IPS DF 6.9 (cell line): ENCODE data around the gene ZSCAN31.

ENCODE experiments used
- DNase-seq: peaks from one replicate; pipeline ENCODE4 v3.0.0-alpha.2; 2013; ENCODE audit warnings: low read depth, low spot score
- H3K27ac ChIP-seq: one replicate; pipeline ENCODE4 v1.5.1; 2013; ENCODE audit warnings: low read length, control low read depth
- H3K27me3 ChIP-seq: 2 replicates; pipeline ENCODE4 v1.6.1; 2013; ENCODE audit warnings: mild to moderate bottlenecking, low read length; ENCODE audit not compliant: control insufficient read depth, insufficient read depth
- H3K36me3 ChIP-seq: 2 replicates; pipeline ENCODE4 v1.6.1; 2013; ENCODE audit warnings: low read length; ENCODE audit not compliant: control insufficient read depth, insufficient read depth
- H3K4me1 ChIP-seq: 2 replicates; pipeline ENCODE4 v1.6.1; 2013; ENCODE audit warnings: low read length; ENCODE audit not compliant: control insufficient read depth, insufficient read depth
- H3K4me3 ChIP-seq: 2 replicates; pipeline ENCODE4 v1.5.1; 2013; ENCODE audit warnings: mild to moderate bottlenecking, low read length
- H3K9me3 ChIP-seq: 2 replicates; pipeline ENCODE4 v1.6.1; 2013; ENCODE audit warnings: low read length, inconsistent platforms; ENCODE audit not compliant: control insufficient read depth, insufficient read depth
- WGBS: extraction: QIAGEN DNeasy Blood & Tissue Kit; methylation state at CpG from one replicate; pipeline ENCODE4 v1.1.7; 2013; ENCODE audit warnings: mixed read lengths, missing lambda C conversion rate; ENCODE audit not compliant: insufficient read length, insufficient coverage; 5-methylcytosine and 5-hydroxymethylcytosine counted together

ZSCAN31 gene

DNA sequence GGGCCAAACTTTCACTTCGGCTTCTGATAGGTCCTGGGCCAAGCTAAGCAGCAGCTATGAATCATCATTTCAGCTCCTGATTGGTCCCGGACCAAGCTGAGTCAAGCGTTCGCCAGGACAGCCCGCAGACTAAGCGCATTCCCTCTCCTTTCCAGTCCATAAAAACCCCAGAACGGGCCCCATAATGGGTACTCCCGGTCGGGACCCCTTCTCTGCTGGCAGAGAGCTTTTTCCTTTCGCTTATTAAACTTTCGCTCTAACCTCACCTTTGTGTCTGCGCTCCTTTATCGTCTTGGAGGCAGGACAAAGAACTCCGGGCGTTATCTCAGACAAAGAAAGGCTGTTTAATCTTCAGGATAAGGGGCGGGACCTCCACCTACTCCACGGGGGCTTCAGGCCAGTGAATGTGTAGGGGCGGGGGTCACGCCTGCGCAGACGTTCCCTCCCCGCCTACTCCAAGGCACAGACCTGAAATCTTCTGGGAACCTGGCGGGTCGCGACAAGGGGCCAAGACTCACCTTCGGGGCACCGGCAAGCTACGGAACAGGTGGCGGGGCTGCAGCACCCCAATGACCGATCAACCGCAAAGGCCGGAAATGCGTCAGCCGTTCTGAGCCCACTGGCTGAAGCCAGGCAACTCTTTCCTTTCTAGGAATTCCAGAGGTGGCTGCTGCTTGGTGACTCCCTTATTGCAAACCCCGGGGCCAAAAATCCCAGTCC is at the start of gene ZSCAN31:
ZSCAN31 (minus strand) TSS at position 585 of the 720 bp plus-strand sequence. CDS start 6,465 bp downstream, outside the sequence.
- Histone ChIP-seq H3K27ac (no peak within 1 kb of the TSS), H3K4me3 (peak within 1 kb of the TSS; percentile 59; the same call in 1 of the 2 replicates), H3K36me3 (no peaks in the 10 kb centered on the region), H3K4me1 (no peaks in the 10 kb centered on the region), H3K27me3 (no peaks in the 10 kb centered on the region), H3K9me3 (no peaks in the 10 kb centered on the region)
- no CpG with 5 or more reads among the region's 35 CpGs for WGBS
- DNase-seq: peak; percentile 96

DNA sequence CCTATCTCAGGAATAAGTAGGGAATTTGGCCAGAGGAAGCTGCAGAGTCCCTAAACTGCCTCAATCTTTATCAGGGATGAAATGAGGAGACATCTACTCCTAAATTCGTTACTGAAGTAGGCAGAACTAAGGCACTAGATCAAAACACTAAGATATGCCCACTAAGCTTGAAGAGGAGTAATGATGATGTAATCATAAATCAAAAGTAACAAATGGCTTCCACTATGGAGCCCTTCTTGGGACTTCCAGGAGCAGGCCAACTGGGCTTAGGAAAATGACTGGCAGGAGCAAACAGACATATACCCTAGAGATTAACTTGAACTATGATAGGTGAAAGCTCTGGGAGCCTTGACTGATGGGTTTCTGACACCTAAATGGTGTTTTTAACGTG is 48.2 kb upstream of the ZSCAN31 start:
- DNase-seq: no peak

DNA sequence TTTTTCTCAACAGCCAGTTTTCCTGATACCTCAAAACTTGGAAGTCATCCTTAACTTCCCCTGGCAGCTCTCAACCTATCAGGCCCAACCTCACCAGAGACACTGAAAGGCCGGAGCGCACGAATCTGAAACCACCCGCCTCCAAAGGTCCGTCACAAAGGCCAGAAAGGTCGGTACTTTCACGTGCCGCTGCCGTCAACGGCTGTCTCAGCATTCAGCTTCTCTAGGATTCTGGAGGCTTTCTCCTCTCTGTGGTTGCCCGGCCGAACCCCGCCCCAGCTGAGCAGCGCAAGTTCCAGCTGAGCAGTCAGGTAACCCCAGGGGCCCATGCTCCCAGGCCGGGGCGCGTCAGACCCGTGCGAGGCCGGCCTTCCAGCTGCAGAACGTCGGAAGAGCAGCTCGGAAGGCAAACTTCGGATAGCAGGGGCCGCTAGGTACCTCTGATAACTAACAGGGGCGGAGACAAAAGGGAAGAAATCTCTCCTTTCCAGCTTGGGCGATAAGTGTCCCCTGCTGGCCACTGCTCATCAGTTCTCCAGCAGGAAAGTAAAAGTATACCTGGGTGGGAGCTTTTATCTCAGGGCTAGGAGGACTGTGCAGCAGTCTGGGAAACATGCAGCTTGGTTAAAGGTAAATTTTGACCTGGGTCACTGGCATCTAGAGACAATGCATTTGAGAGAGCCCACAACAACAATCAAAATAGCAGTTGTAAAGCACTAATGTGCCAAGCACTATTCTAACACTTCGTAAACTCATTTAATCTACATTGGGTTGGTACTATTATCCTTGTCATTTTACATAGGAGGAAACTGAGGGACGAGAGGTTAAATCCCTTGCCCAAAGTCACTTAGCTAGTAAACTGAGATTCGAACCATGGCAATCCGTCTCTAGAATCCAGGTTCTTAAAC is 47.5 kb upstream of the ZSCAN31 start:
- H3K27ac ChIP-seq: no peak overlapping the region
- H3K27me3 ChIP-seq: no peaks in the 10 kb centered on the region
- peak; percentile 79 for DNase-seq
- H3K36me3 ChIP-seq: peaks cover 6% of the 10 kb centered on the region; the same call in 1 of the 2 replicates
- H3K4me1 ChIP-seq: no peaks in the 10 kb centered on the region
- peak overlapping the region; percentile 43; the same call in 1 of the 2 replicates for H3K4me3 ChIP-seq
- H3K9me3 ChIP-seq: no peaks in the 10 kb centered on the region; the same call in 1 of the 2 replicates
- no CpG with 5 or more reads among the region's 31 CpGs for WGBS

More for the DNA sequence above, 48.2 kb upstream of the ZSCAN31 start:
- H3K36me3 ChIP-seq: peaks cover 6% of the 10 kb centered on the region; the same call in 1 of the 2 replicates
- no peaks in the 10 kb centered on the region for H3K27me3 ChIP-seq
- H3K4me1 ChIP-seq: no peaks in the 10 kb centered on the region
- H3K4me3 ChIP-seq: no peak overlapping the region
- WGBS: no CpG with 5 or more reads among the region's 2 CpGs
- H3K9me3 ChIP-seq: no peaks in the 10 kb centered on the region; the same call in 1 of the 2 replicates
- no peak overlapping the region for H3K27ac ChIP-seq

DNA sequence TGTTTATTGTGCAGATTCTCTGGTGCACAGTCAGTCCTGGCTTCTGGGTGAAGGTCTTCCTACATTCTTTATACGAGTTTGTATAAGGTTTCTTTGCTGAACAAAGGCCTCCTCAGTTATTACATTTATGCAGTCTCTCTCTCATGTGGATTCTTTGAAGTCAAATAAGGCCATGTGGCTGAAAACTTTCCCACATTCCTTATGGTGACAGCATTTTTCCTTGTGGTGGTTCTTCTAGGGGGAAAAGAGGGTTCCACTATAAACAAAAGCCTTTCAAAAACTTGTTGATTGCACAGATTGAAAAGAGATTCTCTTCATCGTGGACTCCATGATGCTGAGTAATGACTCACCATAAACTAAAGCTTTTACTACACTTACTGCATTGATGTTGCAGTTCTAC is 44.4 kb upstream of the ZSCAN31 start:
- no peaks in the 10 kb centered on the region for H3K4me1 ChIP-seq
- H3K4me3 ChIP-seq: no peak overlapping the region
- peaks cover 6% of the 10 kb centered on the region; the same call in 1 of the 2 replicates for H3K36me3 ChIP-seq
- H3K27ac ChIP-seq: no peak overlapping the region
- no peaks in the 10 kb centered on the region; the same call in 1 of the 2 replicates for H3K9me3 ChIP-seq
- no peak for DNase-seq
- no CpG with 5 or more reads among the region's 2 CpGs for WGBS
- no peaks in the 10 kb centered on the region for H3K27me3 ChIP-seq

DNA sequence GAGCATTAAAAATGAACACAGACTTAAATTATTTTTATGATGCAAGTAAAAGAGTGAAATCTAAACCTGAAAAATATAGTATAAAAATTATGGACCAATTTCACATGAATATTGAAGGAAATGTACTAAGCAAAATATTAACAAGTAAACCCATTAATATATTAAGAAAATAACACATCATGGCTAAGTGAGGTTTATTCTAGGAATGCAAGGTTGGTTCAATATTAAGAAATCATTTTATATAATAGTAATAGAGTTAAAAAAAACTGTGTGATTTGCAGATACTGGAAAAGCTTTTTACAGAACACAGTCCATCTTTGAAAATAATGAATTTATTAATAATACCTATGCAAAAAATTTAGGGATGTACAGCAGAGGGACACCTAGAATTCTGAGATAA is 42.7 kb upstream of the ZSCAN31 start:
- no peak overlapping the region for H3K27ac ChIP-seq
- H3K36me3 ChIP-seq: peaks cover 6% of the 10 kb centered on the region; the same call in 1 of the 2 replicates
- no peak for DNase-seq

DNA sequence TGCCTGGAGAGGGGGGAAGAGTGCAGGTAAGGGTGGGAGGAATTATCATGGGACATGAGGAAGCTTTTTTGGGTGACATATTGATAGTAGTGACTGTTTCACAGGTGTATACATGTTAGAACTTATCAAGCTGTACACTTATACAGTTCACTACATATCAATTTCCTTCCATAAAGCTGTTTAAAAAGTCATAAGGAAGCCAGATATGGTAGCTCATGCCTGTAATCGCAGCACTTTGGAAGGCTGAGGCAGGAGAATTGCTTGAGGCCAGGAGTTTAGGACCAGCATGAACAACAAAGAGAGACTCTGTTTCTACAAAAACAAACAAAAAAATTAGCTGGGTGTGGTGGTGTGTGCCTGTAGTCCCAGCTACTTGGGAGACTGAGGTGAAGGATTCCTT is 41.9 kb upstream of the ZSCAN31 start:
- Histone ChIP-seq H3K4me1 (no peaks in the 10 kb centered on the region), H3K9me3 (no peaks in the 10 kb centered on the region; the same call in 1 of the 2 replicates), H3K27me3 (no peaks in the 10 kb centered on the region), H3K27ac (no peak overlapping the region), H3K4me3 (no peak overlapping the region), H3K36me3 (peaks cover 6% of the 10 kb centered on the region; the same call in 1 of the 2 replicates)
- DNase-seq: no peak
- no CpG with 5 or more reads among the region's 1 CpG for WGBS

More for the DNA sequence above, 42.7 kb upstream of the ZSCAN31 start:
- H3K27me3 ChIP-seq: no peaks in the 10 kb centered on the region
- no peak overlapping the region for H3K4me3 ChIP-seq
- H3K4me1 ChIP-seq: no peaks in the 10 kb centered on the region
- no peaks in the 10 kb centered on the region; the same call in 1 of the 2 replicates for H3K9me3 ChIP-seq

DNA sequence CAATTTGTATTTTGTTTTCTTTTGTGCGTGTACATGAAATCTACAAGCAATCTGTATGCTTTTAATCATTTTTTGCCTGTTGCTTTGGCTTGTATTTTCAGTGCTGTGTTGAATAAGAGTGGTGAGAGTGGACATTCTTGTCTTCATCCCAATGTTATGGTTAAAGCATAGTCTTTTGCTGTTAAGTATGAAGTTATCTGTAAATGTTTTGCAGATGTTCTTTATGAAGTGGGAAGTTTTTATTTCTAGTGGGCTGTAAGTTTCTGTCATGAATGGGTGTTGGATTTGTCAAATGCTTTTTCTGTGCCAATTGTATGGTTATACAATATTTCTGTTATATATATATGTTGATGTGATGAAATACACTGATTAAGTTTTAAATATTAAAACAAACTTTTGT is 38.0 kb upstream of the ZSCAN31 start:
- no peak overlapping the region for H3K4me3 ChIP-seq
- no peak for DNase-seq
- no peaks in the 10 kb centered on the region for H3K4me1 ChIP-seq
- no peaks in the 10 kb centered on the region for H3K36me3 ChIP-seq
- H3K27me3 ChIP-seq: no peaks in the 10 kb centered on the region
- WGBS: no CpG with 5 or more reads among the region's 1 CpG
- no peaks in the 10 kb centered on the region for H3K9me3 ChIP-seq
- no peak overlapping the region for H3K27ac ChIP-seq

DNA sequence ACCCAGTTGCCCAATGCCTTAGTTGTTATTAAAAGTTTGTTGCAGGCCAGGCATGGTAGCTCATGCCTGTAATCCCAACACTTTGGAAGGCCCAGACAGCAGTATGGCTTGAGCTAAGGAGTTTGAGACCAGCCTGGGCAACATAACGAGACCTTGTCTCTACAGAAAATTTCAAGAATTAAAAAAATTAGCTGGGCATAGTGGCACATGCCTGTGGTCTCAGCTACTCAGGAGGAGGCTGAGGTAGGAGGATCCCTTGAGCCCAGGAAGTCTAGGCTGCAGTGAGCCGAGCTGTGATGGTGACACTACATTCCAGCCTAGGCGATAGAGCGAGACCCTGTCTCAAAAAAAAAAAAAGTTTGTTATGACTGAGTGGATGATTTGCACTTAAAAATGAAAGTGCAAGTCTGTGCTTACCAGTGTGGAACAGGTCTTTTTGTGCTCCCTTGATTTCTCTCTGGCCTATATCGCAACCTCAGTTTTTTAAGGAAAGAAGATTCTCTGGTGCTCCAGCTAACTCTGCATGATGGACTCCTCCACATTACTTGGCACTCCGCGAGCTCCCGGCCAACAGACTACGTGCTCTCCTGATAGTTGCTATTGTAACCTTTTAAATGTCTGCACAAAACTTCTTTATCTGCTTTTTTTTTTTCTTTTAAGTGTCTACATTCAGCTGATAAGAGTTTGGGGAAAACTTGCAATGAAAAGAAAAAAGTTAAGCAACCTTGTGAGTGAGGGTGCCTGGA is 35.9 kb upstream of the ZSCAN31 start:
- Histone ChIP-seq H3K27me3 (no peaks in the 10 kb centered on the region), H3K9me3 (no peaks in the 10 kb centered on the region), H3K4me3 (no peak overlapping the region), H3K27ac (no peak overlapping the region), H3K4me1 (no peaks in the 10 kb centered on the region), H3K36me3 (no peaks in the 10 kb centered on the region)
- no CpG with 5 or more reads among the region's 9 CpGs for WGBS
- no peak for DNase-seq

DNA sequence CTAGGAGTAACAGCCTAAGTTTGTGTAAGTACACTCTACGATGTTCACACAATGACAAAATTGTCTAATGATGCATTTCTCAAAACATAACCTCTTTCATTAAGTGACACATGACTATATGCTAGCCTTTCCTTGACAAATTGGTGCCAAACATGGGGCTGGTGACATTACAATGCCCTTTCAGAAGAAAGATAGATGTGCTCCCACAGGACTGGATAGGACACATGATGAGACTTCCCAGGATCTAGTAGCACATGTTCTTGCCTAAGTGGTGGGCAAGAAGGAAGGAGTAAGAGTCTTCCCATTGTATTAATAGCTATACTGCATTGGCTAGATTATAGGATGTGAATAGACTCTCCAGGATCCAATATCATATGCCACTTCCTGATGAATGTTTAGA is 35.3 kb upstream of the ZSCAN31 start:
- Histone ChIP-seq H3K27me3 (no peaks in the 10 kb centered on the region), H3K36me3 (no peaks in the 10 kb centered on the region), H3K4me3 (no peak overlapping the region), H3K4me1 (no peaks in the 10 kb centered on the region), H3K27ac (no peak overlapping the region), H3K9me3 (no peaks in the 10 kb centered on the region)
- no peak for DNase-seq
- no CpG with 5 or more reads among the region's 1 CpG for WGBS

DNA sequence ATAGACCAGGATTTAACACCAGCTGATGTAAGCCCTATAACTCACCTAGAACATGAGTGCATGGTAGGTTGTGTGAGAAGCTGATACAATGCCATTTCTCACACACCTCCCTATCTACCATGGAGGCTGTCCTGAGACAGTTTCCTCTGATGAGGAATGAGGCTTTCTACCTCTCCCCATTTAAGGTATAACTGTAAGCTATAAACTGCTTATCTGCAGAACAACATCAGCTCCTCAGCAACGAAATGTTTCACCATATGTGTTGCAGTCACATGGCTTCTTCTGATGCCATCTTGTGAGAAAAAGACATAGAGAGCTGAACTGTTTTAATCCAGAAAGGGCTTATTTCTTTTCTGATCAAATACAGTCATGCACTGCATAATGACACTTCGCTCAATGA is 34.5 kb upstream of the ZSCAN31 start:
- WGBS: no CpG with 5 or more reads among the region's 2 CpGs
- Histone ChIP-seq H3K9me3 (no peaks in the 10 kb centered on the region), H3K36me3 (peaks cover 6% of the 10 kb centered on the region; the same call in 1 of the 2 replicates), H3K27ac (no peak overlapping the region), H3K4me3 (no peak overlapping the region), H3K4me1 (no peaks in the 10 kb centered on the region), H3K27me3 (no peaks in the 10 kb centered on the region)
- DNase-seq: no peak
